Panc1 (cell line): Measurements from ENCODE around the gene VIPR2. TPM values are rescaled to one million over a fixed set of nuclear protein-coding genes. Genes with fewer than 3 reads are reported as not detected.

Experiments used
- ATAC-seq: fragments of 200-7000 bp; cut with Tn5 transposase; 2 replicates; pipeline ENCODE4 v1.9.1; 2020; ENCODE audit warnings: mild to moderate bottlenecking, moderate library complexity
- BruUV-seq: library from RNA; stranded (reverse); fragments of 400-500 nt; replicated peaks from 2 replicates; lab custom pipeline; 2021; lab: Mats Ljungman, UMichigan
- CTCF ChIA-PET: fragments of 300-600 bp; sonication (Branson Sonifier 250); formaldehyde crosslinking; loops from one replicate; lab custom pipeline; 2022; ENCODE audit warnings: antibody characterized with exemption; lab: Charles Lee
- POLR2A ChIA-PET: fragments of 300-600 bp; sonication (Branson Sonifier 250); formaldehyde crosslinking; loops from one replicate; lab custom pipeline; 2022; ENCODE audit warnings: antibody characterized with exemption; lab: Charles Lee
- DNase-seq: peaks from one replicate; pipeline ENCODE4 v3.0.0-alpha.2; 2010; ENCODE audit warnings: low read depth, low spot score
- H3K27ac ChIP-seq: 2 replicates; pipeline ENCODE4 v1.5.1; 2011; ENCODE audit warnings: mild to moderate bottlenecking, low read length, inconsistent platforms
- H3K27me3 ChIP-seq: fragments of 200-500 bp; sonication (Bioruptor generic); 2 replicates; pipeline ENCODE4 v1.6.0; 2014; ENCODE audit warnings: low read length, inconsistent platforms; ENCODE audit not compliant: control insufficient read depth, insufficient read depth
- H3K36me3 ChIP-seq: fragments of 200-500 bp; sonication (Bioruptor generic); 2 replicates; pipeline ENCODE4 v1.5.1; 2014; ENCODE audit warnings: inconsistent platforms, mild to moderate bottlenecking, low read length, moderate library complexity; ENCODE audit not compliant: control insufficient read depth, insufficient read depth
- H3K4me1 ChIP-seq: 2 replicates; pipeline ENCODE4 v1.5.1; 2011; ENCODE audit warnings: inconsistent platforms, mild to moderate bottlenecking, low read length, moderate library complexity; ENCODE audit not compliant: control insufficient read depth, insufficient read depth
- H3K4me3 ChIP-seq, 2 experiments: 2 replicates each; pipeline ENCODE4 v1.5.1; 2011 to 2012; ENCODE audit warnings: low read depth in 2 of 2, low read length in 2 of 2, mild to moderate bottlenecking in 2 of 2, inconsistent platforms in 1 of 2, moderate library complexity in 1 of 2
- H3K9me3 ChIP-seq: fragments of 200-500 bp; sonication (Bioruptor generic); 2 replicates; pipeline ENCODE4 v1.5.1; 2014; ENCODE audit warnings: low read depth, mild to moderate bottlenecking, inconsistent platforms, low read length, moderate library complexity; ENCODE audit not compliant: control insufficient read depth, insufficient read depth
- POLR2AphosphoS5 ChIP-seq: IDR thresholded peaks from 2 replicates; pipeline ENCODE4 v1.6.1; 2012; ENCODE audit warnings: mild to moderate bottlenecking, low read depth, low read length, moderate library complexity
- SIN3A ChIP-seq: IDR thresholded peaks from 2 replicates; pipeline ENCODE4 v1.6.1; 2012; ENCODE audit warnings: low read depth, mild to moderate bottlenecking, low read length, moderate library complexity, borderline replicate concordance; ENCODE audit not compliant: insufficient read depth
- TCF7L2 ChIP-seq: IDR thresholded peaks from 2 replicates; pipeline ENCODE4 v1.6.1; 2011; ENCODE audit warnings: mild to moderate bottlenecking, low read depth, low read length, inconsistent platforms
- in situ Hi-C: cut with HindIII; loops from 2 replicates; pipeline ENCODE4 v1.10.0; 2016; ENCODE audit warnings: low sequenced_read_pairs, low pct_unique_long_range_greater_than_20kb
- intact Hi-C: fragments of 100-400 bp; cut with micrococcal nuclease; formaldehyde crosslinking; loops from one replicate; pipeline ENCODE4 v1.10.0; 2022; ENCODE audit not compliant: unreplicated experiment
- total RNA-seq: library from RNA; stranded (reverse); gene quantifications from one replicate; pipeline ENCODE4 v1.2.1, GENCODE V29; 2021; ENCODE audit not compliant: unreplicated experiment
- TF ChIP-seq, protein P1 (sequence below), 2 experiments: IDR thresholded peaks; 2 replicates each; pipeline ENCODE4 v1.6.1; 2011 to 2012; ENCODE audit warnings: low read depth in 2 of 2, control low read depth in 1 of 2, low read length in 1 of 2, mild to moderate bottlenecking in 1 of 2, moderate library complexity in 1 of 2; ENCODE audit not compliant: insufficient read depth in 1 of 2
- TF ChIP-seq, protein P2 (sequence below): fragments of 450-650 bp; IDR thresholded peaks from 2 replicates; pipeline ENCODE4 v1.5.1; 2017; ENCODE audit warnings: mild to moderate bottlenecking

The VIPR2 gene
- total RNA-seq, 1 experiment from 2014 or later = not detected

DNA sequence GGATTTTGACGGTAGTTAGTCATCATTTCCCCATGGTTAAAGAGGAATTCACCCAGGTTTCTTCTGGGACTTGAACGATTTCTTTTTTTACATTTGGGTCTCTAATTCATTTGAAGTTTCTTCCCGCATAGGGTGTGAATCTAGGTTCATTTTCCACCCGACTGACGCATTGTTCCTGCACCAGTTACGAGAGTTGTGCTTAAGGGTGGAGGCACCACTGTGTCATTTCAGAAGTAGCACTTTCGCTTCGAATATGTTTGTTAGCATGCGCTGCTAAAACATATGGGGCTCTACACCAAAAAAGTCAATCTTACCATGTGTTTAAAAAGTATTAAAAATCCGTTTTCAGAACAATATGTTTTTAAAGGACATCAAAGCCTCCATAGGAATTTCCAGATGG, 140.3 kb downstream of the VIPR2 start:
- in situ Hi-C loops = no loop called here
- ChIA-PET CTCF (no interaction called here), POLR2A (no interaction called here)
- Histone ChIP-seq H3K36me3 (no peaks in the 10 kb centered on the region), H3K4me1 (no peaks in the 10 kb centered on the region), H3K4me3 (no peak overlapping the region), H3K27me3 (no peaks in the 10 kb centered on the region), H3K9me3 (no peaks in the 10 kb centered on the region), H3K27ac (no peak overlapping the region)
- no TSS peak for BruUV-seq
- ATAC-seq (no peak), DNase-seq (no peak)
- intact Hi-C loops = no loop called here
- TF ChIP-seq, protein P1, sequence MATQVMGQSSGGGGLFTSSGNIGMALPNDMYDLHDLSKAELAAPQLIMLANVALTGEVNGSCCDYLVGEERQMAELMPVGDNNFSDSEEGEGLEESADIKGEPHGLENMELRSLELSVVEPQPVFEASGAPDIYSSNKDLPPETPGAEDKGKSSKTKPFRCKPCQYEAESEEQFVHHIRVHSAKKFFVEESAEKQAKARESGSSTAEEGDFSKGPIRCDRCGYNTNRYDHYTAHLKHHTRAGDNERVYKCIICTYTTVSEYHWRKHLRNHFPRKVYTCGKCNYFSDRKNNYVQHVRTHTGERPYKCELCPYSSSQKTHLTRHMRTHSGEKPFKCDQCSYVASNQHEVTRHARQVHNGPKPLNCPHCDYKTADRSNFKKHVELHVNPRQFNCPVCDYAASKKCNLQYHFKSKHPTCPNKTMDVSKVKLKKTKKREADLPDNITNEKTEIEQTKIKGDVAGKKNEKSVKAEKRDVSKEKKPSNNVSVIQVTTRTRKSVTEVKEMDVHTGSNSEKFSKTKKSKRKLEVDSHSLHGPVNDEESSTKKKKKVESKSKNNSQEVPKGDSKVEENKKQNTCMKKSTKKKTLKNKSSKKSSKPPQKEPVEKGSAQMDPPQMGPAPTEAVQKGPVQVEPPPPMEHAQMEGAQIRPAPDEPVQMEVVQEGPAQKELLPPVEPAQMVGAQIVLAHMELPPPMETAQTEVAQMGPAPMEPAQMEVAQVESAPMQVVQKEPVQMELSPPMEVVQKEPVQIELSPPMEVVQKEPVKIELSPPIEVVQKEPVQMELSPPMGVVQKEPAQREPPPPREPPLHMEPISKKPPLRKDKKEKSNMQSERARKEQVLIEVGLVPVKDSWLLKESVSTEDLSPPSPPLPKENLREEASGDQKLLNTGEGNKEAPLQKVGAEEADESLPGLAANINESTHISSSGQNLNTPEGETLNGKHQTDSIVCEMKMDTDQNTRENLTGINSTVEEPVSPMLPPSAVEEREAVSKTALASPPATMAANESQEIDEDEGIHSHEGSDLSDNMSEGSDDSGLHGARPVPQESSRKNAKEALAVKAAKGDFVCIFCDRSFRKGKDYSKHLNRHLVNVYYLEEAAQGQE (IDR thresholded peaks at IDR 0.05; ENCODE audit: insufficient read depth in 1 of 2, low read depth in 2 of 2, low read length in 1 of 2) = no peak
- TF ChIP-seq SIN3A (no peak), POLR2AphosphoS5 (no peak), TCF7L2 (no peak)
- TF ChIP-seq, protein P2, sequence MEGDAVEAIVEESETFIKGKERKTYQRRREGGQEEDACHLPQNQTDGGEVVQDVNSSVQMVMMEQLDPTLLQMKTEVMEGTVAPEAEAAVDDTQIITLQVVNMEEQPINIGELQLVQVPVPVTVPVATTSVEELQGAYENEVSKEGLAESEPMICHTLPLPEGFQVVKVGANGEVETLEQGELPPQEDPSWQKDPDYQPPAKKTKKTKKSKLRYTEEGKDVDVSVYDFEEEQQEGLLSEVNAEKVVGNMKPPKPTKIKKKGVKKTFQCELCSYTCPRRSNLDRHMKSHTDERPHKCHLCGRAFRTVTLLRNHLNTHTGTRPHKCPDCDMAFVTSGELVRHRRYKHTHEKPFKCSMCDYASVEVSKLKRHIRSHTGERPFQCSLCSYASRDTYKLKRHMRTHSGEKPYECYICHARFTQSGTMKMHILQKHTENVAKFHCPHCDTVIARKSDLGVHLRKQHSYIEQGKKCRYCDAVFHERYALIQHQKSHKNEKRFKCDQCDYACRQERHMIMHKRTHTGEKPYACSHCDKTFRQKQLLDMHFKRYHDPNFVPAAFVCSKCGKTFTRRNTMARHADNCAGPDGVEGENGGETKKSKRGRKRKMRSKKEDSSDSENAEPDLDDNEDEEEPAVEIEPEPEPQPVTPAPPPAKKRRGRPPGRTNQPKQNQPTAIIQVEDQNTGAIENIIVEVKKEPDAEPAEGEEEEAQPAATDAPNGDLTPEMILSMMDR = no peak

DNA sequence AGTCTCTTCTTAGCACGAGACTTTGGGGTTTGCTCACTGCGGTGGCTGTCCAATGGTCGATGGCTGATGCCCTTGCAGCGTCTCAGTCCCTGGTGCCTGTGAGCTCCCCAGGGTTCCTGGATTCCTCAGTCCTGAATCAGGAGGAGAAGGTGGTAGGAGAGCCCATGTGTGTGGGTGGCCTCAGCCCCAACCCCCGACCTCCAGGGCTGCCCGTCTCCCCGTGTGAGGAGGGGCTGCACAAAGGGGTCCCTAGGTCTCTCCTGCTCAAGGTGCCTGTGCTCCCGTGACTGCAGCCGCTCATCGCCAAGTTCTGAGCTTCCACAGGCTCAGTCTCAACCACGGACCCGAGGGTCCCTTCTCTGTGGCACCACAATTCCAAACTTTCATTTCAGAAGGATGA, 142.9 kb downstream of the VIPR2 start:
- H3K36me3 ChIP-seq = no peaks in the 10 kb centered on the region
- no peak overlapping the region for H3K4me3 ChIP-seq
- no TSS peak for BruUV-seq
- TF ChIP-seq, protein P2 = no peak
- no peak for TF ChIP-seq SIN3A
- no peak for TF ChIP-seq TCF7L2
- TF ChIP-seq, protein P1 (IDR thresholded peaks at IDR 0.05; ENCODE audit: insufficient read depth in 1 of 2, low read depth in 2 of 2, low read length in 1 of 2) = no peak
- TF ChIP-seq POLR2AphosphoS5 = no peak
- H3K9me3 ChIP-seq = no peaks in the 10 kb centered on the region
- ChIA-PET POLR2A (no interaction called here), CTCF (no interaction called here)
- H3K4me1 ChIP-seq = no peaks in the 10 kb centered on the region
- DNase-seq (no peak), ATAC-seq (no peak)
- in situ Hi-C loops (no loop called here), intact Hi-C loops (no loop called here)
- no peak overlapping the region for H3K27ac ChIP-seq
- H3K27me3 ChIP-seq = no peaks in the 10 kb centered on the region
